ENCODE results near the gene BTBD3.

The BTBD3 gene
- 2.8 to 4.7 reads per million in 2 experiments for total RNA-seq

- no peak for DNase-seq (ENCODE audit: low read depth)
Observed at GRCh38 chr20:11917663-11918062, at the start of gene BTBD3. BTBD3 (plus strand) TSS chr20:11917893; CDS start chr20:11918276, 383 bp downstream.

- no peak for DNase-seq (ENCODE audit: low read depth)
Observed at GRCh38 chr20:11869641-11870040, 48.1 kb upstream of the BTBD3 start.

- no peak for DNase-seq (ENCODE audit: low read depth)
Observed at GRCh38 chr20:11870411-11870810, 47.3 kb upstream of the BTBD3 start.

GRCh38 chr20:11876555-11876954 is 41.1 kb upstream of the BTBD3 start:
- DNase-seq (ENCODE audit: low read depth): no peak

GRCh38 chr20:11880680-11881079 is 37.0 kb upstream of the BTBD3 start:
- no peak for DNase-seq (ENCODE audit: low read depth)

- DNase-seq (ENCODE audit: low read depth): no peak
Observed at GRCh38 chr20:11881449-11881848, 36.2 kb upstream of the BTBD3 start.

- DNase-seq (ENCODE audit: low read depth): no peak
Observed at GRCh38 chr20:11882651-11883050, 35.0 kb upstream of the BTBD3 start.

- DNase-seq (ENCODE audit: low read depth): no peak
Observed at GRCh38 chr20:11888648-11889047, 29.0 kb upstream of the BTBD3 start.

GRCh38 chr20:11890331-11891076 is 27.2 kb upstream of the BTBD3 start:
- no peak for DNase-seq (ENCODE audit: low read depth)

- no peak for DNase-seq (ENCODE audit: low read depth)
Observed at GRCh38 chr20:11891077-11891775, 26.5 kb upstream of the BTBD3 start.

GRCh38 chr20:11891776-11892545 is 25.7 kb upstream of the BTBD3 start:
- DNase-seq (ENCODE audit: low read depth): no peak

GRCh38 chr20:11894062-11894461 is 23.6 kb upstream of the BTBD3 start:
- no peak for DNase-seq (ENCODE audit: low read depth)

- no peak for DNase-seq (ENCODE audit: low read depth)
Observed at GRCh38 chr20:11895861-11896387, 21.8 kb upstream of the BTBD3 start.

- DNase-seq (ENCODE audit: low read depth): no peak
Observed at GRCh38 chr20:11901127-11901526, 16.6 kb upstream of the BTBD3 start.

GRCh38 chr20:11902285-11902697 is 15.4 kb upstream of the BTBD3 start:
- DNase-seq (ENCODE audit: low read depth): no peak

GRCh38 chr20:11905460-11906179 is 12.1 kb upstream of the BTBD3 start:
- DNase-seq (ENCODE audit: low read depth): no peak

- no peak for DNase-seq (ENCODE audit: low read depth)
Observed at GRCh38 chr20:11906626-11907480, 10.8 kb upstream of the BTBD3 start.

- DNase-seq (ENCODE audit: low read depth): no peak
Observed at GRCh38 chr20:11907621-11908020, 10.1 kb upstream of the BTBD3 start.

GRCh38 chr20:11912013-11912658 is 5.6 kb upstream of the BTBD3 start:
- no peak for DNase-seq (ENCODE audit: low read depth)
